K562 (cell line): ENCODE results near the gene LIMK1.

Source experiments
- ATF2 ChIP-seq: sonication (generic); formaldehyde crosslinking; IDR thresholded peaks from 2 replicates; pipeline ENCODE4 v1.8.1; 2022; ENCODE audit warnings: missing genetic modification reagents
- CTCF ChIP-seq, 3 experiments: IDR thresholded peaks in 2 of 3; conservative IDR thresholded peaks in 1 of 3; 2 replicates each; pipeline ENCODE4 v1.5.1; 2011 to 2012; ENCODE audit warnings: low read length in 3 of 3, mild to moderate bottlenecking in 3 of 3, control low read depth in 2 of 3, improper control_type of control experiment in 1 of 3, inconsistent platforms in 1 of 3, low read depth in 1 of 3, mixed read lengths in 1 of 3, moderate library complexity in 1 of 3; ENCODE audit not compliant: insufficient read depth in 2 of 3
- MAX ChIP-seq: sonication (generic); formaldehyde crosslinking; IDR thresholded peaks from 2 replicates; pipeline ENCODE4 v1.9.0; 2022; ENCODE audit warnings: mild to moderate bottlenecking, missing genetic modification reagents
- MXD1 ChIP-seq: fragments of 250-450 bp; sonication (Bioruptor Pico); IDR thresholded peaks from 2 replicates; pipeline ENCODE4 v1.8.0; 2021; ENCODE audit warnings: borderline replicate concordance, mild to moderate bottlenecking, moderate library complexity; ENCODE audit not compliant: poor library complexity, severe bottlenecking
- NCOA2 ChIP-seq, 2 experiments: fragments of 450-650 bp; IDR thresholded peaks; 2 replicates each; pipeline ENCODE4 v1.6.1; 2018; ENCODE audit warnings: mild to moderate bottlenecking in 2 of 2, moderate library complexity in 1 of 2; ENCODE audit not compliant: partially characterized antibody in 2 of 2
- POLR3A ChIP-seq: IDR thresholded peaks from 2 replicates; pipeline ENCODE4 v1.6.1; 2011; ENCODE audit warnings: borderline replicate concordance, mild to moderate bottlenecking, moderate library complexity; ENCODE audit not compliant: insufficient read length, insufficient read depth; ENCODE audit errors: extremely low read depth
- WHSC1 ChIP-seq: IDR thresholded peaks from one replicate; pipeline ENCODE4 v1.6.1; 2012; ENCODE audit warnings: low read length, control low read depth, inconsistent platforms
- YBX1 ChIP-seq: fragments of 450-650 bp; IDR thresholded peaks from 2 replicates; pipeline ENCODE4 v1.7.1; 2016; ENCODE audit warnings: mild to moderate bottlenecking
- ZNF24 ChIP-seq: fragments of 450-650 bp; IDR thresholded peaks from 2 replicates; pipeline ENCODE4 v1.6.1; 2016
- ZNF282 ChIP-seq: sonication (generic); formaldehyde crosslinking; IDR thresholded peaks from 2 replicates; pipeline ENCODE4 v1.8.1; 2023; ENCODE audit warnings: missing genetic modification reagents

GRCh38 chr7:74047804-74048380 is 35.7 kb upstream of the LIMK1 start:
- TF ChIP-seq POLR3A, result no peak
- no peak for TF ChIP-seq ZNF24
- no peak for TF ChIP-seq ATF2
- TF ChIP-seq ZNF282 (CRISPR knock-in tag), result no peak
- no peak for TF ChIP-seq YBX1
- TF ChIP-seq CTCF (IDR thresholded peaks at IDR 0.05 in 2 of 3, conservative IDR thresholded peaks at IDR 0.05 in 1 of 3; ENCODE audit: insufficient read depth in 2 of 3, low read depth in 1 of 3, low read length in 3 of 3), result no peak
- TF ChIP-seq MXD1 (CRISPR knock-in tag), result no peak
- no peak for TF ChIP-seq NCOA2 (IDR thresholded peaks at IDR 0.05; ENCODE audit: partially characterized antibody in 2 of 2)
- TF ChIP-seq WHSC1, result no peak
- no peak for TF ChIP-seq MAX (CRISPR knock-in tag)
